ENCODE data around the gene NAA80. TPM values are rescaled to one million over a fixed set of nuclear protein-coding genes. Genes with fewer than 3 reads are reported as not detected.
A peak's percentile ranks its signal among the peaks of the same experiment; 100 is the strongest.

NAA80 gene
- total RNA-seq, 1 donor from 2014 or later = 10.1 TPM

GRCh38 chr3:50269460-50269859, 29.7 kb downstream of the NAA80 start:
- Mint-ChIP-seq H3K27me3 (ENCODE audit: insufficient read depth, low read depth) (peaks cover 15% of the 10 kb centered on the region), H3K4me3 (no peak overlapping the region), H3K9me3 (no peaks in the 10 kb centered on the region), H3K36me3 (no peaks in the 10 kb centered on the region), H3K27ac (peak overlapping the region; percentile 76), H3K4me1 (peaks cover 63% of the 10 kb centered on the region)
- Histone ChIP-seq H3K27ac (no peak overlapping the region), H3F3A (ENCODE audit: low read depth) (peaks cover 26% of the 10 kb centered on the region), H3K79me2 (ENCODE audit: low read depth) (no peaks in the 10 kb centered on the region), H3K36me3 (no peaks in the 10 kb centered on the region), H3K9me3 (ENCODE audit: low read depth) (no peaks in the 10 kb centered on the region), H3K4me1 (peaks cover 46% of the 10 kb centered on the region), H3K27me3 (peaks cover 17% of the 10 kb centered on the region), H3K9ac (no peak overlapping the region), H3K4me2 (peak overlapping the region; percentile 43), H4K20me1 (ENCODE audit: low read depth) (no peaks in the 10 kb centered on the region), H2AFZ (replicated peaks) (no peak overlapping the region), H3K4me3 (no peak overlapping the region)
- no peak for DNase-seq (ENCODE audit: low spot score)
- TF ChIP-seq CTCF (IDR thresholded peaks at IDR 0.05) = no peak
- no peak for TF ChIP-seq EZH2phosphoT487 (IDR thresholded peaks at IDR 0.05)
- TF ChIP-seq EZH2 (IDR thresholded peaks at IDR 0.05) = no peak

GRCh38 chr3:50268703-50269451, 30.3 kb downstream of the NAA80 start, which contains the start of gene SEMA3B:
TSS of gene SEMA3B (plus strand) at chr3:50269147. CDS start at chr3:50269241, 94 bp downstream.
- Mint-ChIP-seq H3K36me3 (no peaks in the 10 kb centered on the region), H3K4me1 (peaks cover 64% of the 10 kb centered on the region), H3K9me3 (no peaks in the 10 kb centered on the region), H3K4me3 (peak within 1 kb of the TSS; percentile 22), H3K27me3 (ENCODE audit: insufficient read depth, low read depth) (peaks cover 10% of the 10 kb centered on the region), H3K27ac (peak within 1 kb of the TSS; percentile 76)
- Histone ChIP-seq H3K79me2 (ENCODE audit: low read depth) (no peaks in the 10 kb centered on the region), H3K9ac (no peak within 1 kb of the TSS), H2AFZ (replicated peaks) (no peak within 1 kb of the TSS), H3K36me3 (no peaks in the 10 kb centered on the region), H3K9me3 (ENCODE audit: low read depth) (no peaks in the 10 kb centered on the region), H3K4me3 (no peak within 1 kb of the TSS), H3F3A (ENCODE audit: low read depth) (peaks cover 30% of the 10 kb centered on the region), H3K4me2 (peak within 1 kb of the TSS; percentile 58), H3K27me3 (peaks cover 12% of the 10 kb centered on the region), H4K20me1 (ENCODE audit: low read depth) (no peaks in the 10 kb centered on the region), H3K27ac (no peak within 1 kb of the TSS), H3K4me1 (peaks cover 51% of the 10 kb centered on the region)
- TF ChIP-seq CTCF (IDR thresholded peaks at IDR 0.05) = no peak
- TF ChIP-seq EZH2phosphoT487 (IDR thresholded peaks at IDR 0.05) = no peak
- no peak for TF ChIP-seq EZH2 (IDR thresholded peaks at IDR 0.05)
- no peak for DNase-seq (ENCODE audit: low spot score)

GRCh38 chr3:50268276-50268675, 30.9 kb downstream of the NAA80 start:
- no peaks in the 10 kb centered on the region for H4K20me1 ChIP-seq (ENCODE audit: low read depth)
- H3K9ac ChIP-seq = no peak overlapping the region
- H3K27ac ChIP-seq = no peak overlapping the region
- TF ChIP-seq EZH2phosphoT487 (IDR thresholded peaks at IDR 0.05) = no peak
- TF ChIP-seq EZH2 (IDR thresholded peaks at IDR 0.05) = no peak
- no peak for TF ChIP-seq CTCF (IDR thresholded peaks at IDR 0.05)
- no peak overlapping the region for H2AFZ ChIP-seq (replicated peaks)
- Mint-ChIP-seq H3K36me3 (no peaks in the 10 kb centered on the region), H3K4me1 (peaks cover 68% of the 10 kb centered on the region), H3K27ac (peak overlapping the region; percentile 19), H3K27me3 (ENCODE audit: insufficient read depth, low read depth) (peaks cover 11% of the 10 kb centered on the region), H3K4me3 (peak overlapping the region; percentile 22), H3K9me3 (no peaks in the 10 kb centered on the region)
- H3K27me3 ChIP-seq = peaks cover 6% of the 10 kb centered on the region
- peaks cover 36% of the 10 kb centered on the region for H3F3A ChIP-seq (ENCODE audit: low read depth)
- no peak overlapping the region for H3K4me2 ChIP-seq
- no peak overlapping the region for H3K4me3 ChIP-seq
- H3K4me1 ChIP-seq = peaks cover 55% of the 10 kb centered on the region
- H3K36me3 ChIP-seq = no peaks in the 10 kb centered on the region
- no peak for DNase-seq (ENCODE audit: low spot score)
- no peaks in the 10 kb centered on the region for H3K9me3 ChIP-seq (ENCODE audit: low read depth)
- H3K79me2 ChIP-seq (ENCODE audit: low read depth) = no peaks in the 10 kb centered on the region
